ENCODE results near the gene HADH.

Gene HADH

GRCh38 chr4:108001540-108002135, 11.9 kb downstream of the HADH start:
- Histone ChIP-seq H4K20me1 (ENCODE audit: control insufficient read depth, insufficient read depth, low read depth, low read length) (no peaks in the 10 kb centered on the region), H3K9me2 (replicated peaks; ENCODE audit: control insufficient read depth, low read length) (no peaks in the 10 kb centered on the region), H3K9me3 (ENCODE audit: control insufficient read depth, insufficient read depth, low read length) (no peaks in the 10 kb centered on the region), H3K4me2 (ENCODE audit: low read length) (no peak overlapping the region), H3K27ac (ENCODE audit: low read depth, low read length) (no peak overlapping the region), H3K4me3 (ENCODE audit: low read length) (no peak overlapping the region), H3K27me3 (ENCODE audit: control insufficient read depth, low read length) (no peaks in the 10 kb centered on the region), H3K36me3 (ENCODE audit: control insufficient read depth, low read length) (peaks cover 46% of the 10 kb centered on the region), H3F3A (ENCODE audit: control insufficient read depth, insufficient read depth) (no peaks in the 10 kb centered on the region), H3K4me1 (ENCODE audit: control insufficient read depth, low read length) (peaks cover 4% of the 10 kb centered on the region; the same call in 1 of the 2 replicates), H3K79me2 (ENCODE audit: control insufficient read depth, low read length) (peaks cover 63% of the 10 kb centered on the region)
- TF ChIP-seq EZH2phosphoT487 (IDR thresholded peaks at IDR 0.05; ENCODE audit: borderline replicate concordance, low read length) (no peak), CTCF (IDR thresholded peaks at IDR 0.05; ENCODE audit: low read depth, low read length, poor library complexity, severe bottlenecking) (no peak)

GRCh38 chr4:108003982-108004515, 14.4 kb downstream of the HADH start:
- Histone ChIP-seq H3K36me3 (ENCODE audit: control insufficient read depth, low read length) (peaks cover 30% of the 10 kb centered on the region), H3K79me2 (ENCODE audit: control insufficient read depth, low read length) (peaks cover 60% of the 10 kb centered on the region), H3K27me3 (ENCODE audit: control insufficient read depth, low read length) (no peaks in the 10 kb centered on the region), H4K20me1 (ENCODE audit: control insufficient read depth, insufficient read depth, low read depth, low read length) (no peaks in the 10 kb centered on the region), H3K4me1 (ENCODE audit: control insufficient read depth, low read length) (no peaks in the 10 kb centered on the region), H3K9me3 (ENCODE audit: control insufficient read depth, insufficient read depth, low read length) (no peaks in the 10 kb centered on the region), H3K9me2 (replicated peaks; ENCODE audit: control insufficient read depth, low read length) (no peaks in the 10 kb centered on the region), H3K4me3 (ENCODE audit: low read length) (no peak overlapping the region), H3K4me2 (ENCODE audit: low read length) (no peak overlapping the region), H3F3A (ENCODE audit: control insufficient read depth, insufficient read depth) (no peaks in the 10 kb centered on the region), H3K27ac (ENCODE audit: low read depth, low read length) (no peak overlapping the region)
- no peak for TF ChIP-seq EZH2phosphoT487 (IDR thresholded peaks at IDR 0.05; ENCODE audit: borderline replicate concordance, low read length)
- no peak for TF ChIP-seq CTCF (IDR thresholded peaks at IDR 0.05; ENCODE audit: low read depth, low read length, poor library complexity, severe bottlenecking)

GRCh38 chr4:108004646-108005045, 15.0 kb downstream of the HADH start:
- H3K36me3 ChIP-seq (ENCODE audit: control insufficient read depth, low read length): peaks cover 30% of the 10 kb centered on the region
- no peaks in the 10 kb centered on the region for H3K9me2 ChIP-seq (replicated peaks; ENCODE audit: control insufficient read depth, low read length)
- no peaks in the 10 kb centered on the region for H4K20me1 ChIP-seq (ENCODE audit: control insufficient read depth, insufficient read depth, low read depth, low read length)
- H3K9me3 ChIP-seq (ENCODE audit: control insufficient read depth, insufficient read depth, low read length): no peaks in the 10 kb centered on the region
- peaks cover 57% of the 10 kb centered on the region for H3K79me2 ChIP-seq (ENCODE audit: control insufficient read depth, low read length)
- no peaks in the 10 kb centered on the region for H3K4me1 ChIP-seq (ENCODE audit: control insufficient read depth, low read length)
- H3K27me3 ChIP-seq (ENCODE audit: control insufficient read depth, low read length): no peaks in the 10 kb centered on the region
- TF ChIP-seq EZH2phosphoT487 (IDR thresholded peaks at IDR 0.05; ENCODE audit: borderline replicate concordance, low read length) (no peak), CTCF (IDR thresholded peaks at IDR 0.05; ENCODE audit: low read depth, low read length, poor library complexity, severe bottlenecking) (no peak)
- no peak overlapping the region for H3K27ac ChIP-seq (ENCODE audit: low read depth, low read length)
- H3K4me3 ChIP-seq (ENCODE audit: low read length): no peak overlapping the region
- no peak overlapping the region for H3K4me2 ChIP-seq (ENCODE audit: low read length)
- H3F3A ChIP-seq (ENCODE audit: control insufficient read depth, insufficient read depth): no peaks in the 10 kb centered on the region

Measured in DOHH2 (cell line).